ENCODE measurements around the gene AFAP1. TPM values are rescaled to one million over a fixed set of nuclear protein-coding genes. Genes with fewer than 3 reads are reported as not detected.
A peak's percentile ranks its signal among the peaks of the same experiment; 100 is the strongest.

Gene AFAP1
- total and polyA plus RNA-seq, 2 of the 4 experiments (the other 2 are of a cell fraction) = 48.2 to 80.9 TPM

DNA sequence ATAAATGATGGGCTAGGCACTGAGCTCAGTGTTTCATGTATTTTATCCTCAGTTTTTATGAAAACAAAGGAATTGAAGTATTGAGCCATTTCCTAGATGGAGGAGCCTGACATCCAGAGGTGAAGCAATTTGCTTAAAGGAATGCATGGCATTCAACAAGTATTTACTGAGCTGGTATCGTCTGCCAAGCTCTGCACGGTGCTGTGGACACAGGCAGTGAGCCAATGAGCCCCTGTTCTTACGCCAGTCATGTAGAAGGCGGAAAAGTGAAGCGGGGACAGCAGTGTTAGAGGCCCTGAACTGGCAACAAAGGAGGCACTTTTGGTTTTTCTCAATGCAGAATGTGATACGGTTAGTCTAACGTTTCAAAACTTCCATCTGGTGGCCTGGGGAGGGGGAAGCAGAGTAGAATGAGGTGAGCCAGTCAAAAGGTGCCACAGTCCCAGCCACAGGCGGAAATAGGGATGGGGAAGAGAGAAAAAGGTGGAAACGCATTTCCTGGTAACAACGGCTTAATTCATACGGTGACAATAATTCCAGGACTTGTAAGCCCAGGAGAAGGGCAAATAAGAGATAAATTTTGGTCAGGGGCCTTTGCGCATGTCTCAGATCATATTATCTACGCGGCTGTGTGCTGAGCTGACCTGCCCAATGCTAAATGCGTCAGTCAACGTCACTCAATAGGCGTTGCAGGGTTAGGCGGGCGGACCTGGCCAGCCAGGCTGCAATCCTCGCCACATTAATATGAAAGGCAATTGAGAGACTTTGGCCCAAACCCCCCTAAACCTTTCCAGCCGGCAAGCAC lies 133.9 kb downstream of the AFAP1 start:
- peak overlapping the region; percentile 65 for H2BK5ac ChIP-seq (ENCODE audit: low read depth, low read length, poor library complexity, severe bottlenecking)
- peak overlapping the region; percentile 93 for H2AK5ac ChIP-seq (ENCODE audit: low read depth, low read length)
- no peaks in the 10 kb centered on the region for H3K27me3 ChIP-seq (ENCODE audit: control insufficient read depth, insufficient read depth, low read length)
- peak overlapping the region; percentile 41 for H3K9ac ChIP-seq (ENCODE audit: low read depth, low read length)
- ChIA-PET CTCF (interaction anchor here (0.6 to 1.2 kb wide), 4 partner anchors 123 to 334 kb away, joined by 3 read pairs; no protein-coding TSS in a partner anchor), POLR2A (ENCODE audit: unreplicated experiment) (no interaction called here)
- intact Hi-C loops (cut with micrococcal nuclease) = loop anchor here (2.0 kb wide), 1 partner anchor 133 kb away; the partner anchor contains the start of gene AFAP1
- H3K4ac ChIP-seq (ENCODE audit: low read depth, low read length) = peak overlapping the region; percentile 83
- peak overlapping the region; percentile 20 to 75 for H4K8ac ChIP-seq (ENCODE audit: low read depth in 2 of 2, low read length in 2 of 2)
- peaks cover 45% of the 10 kb centered on the region for H3K36me3 ChIP-seq (ENCODE audit: control insufficient read depth, insufficient read depth, low read length)
- peak overlapping the region; percentile 82 for H2BK120ac ChIP-seq (ENCODE audit: low read depth, low read length)
- H4K91ac ChIP-seq (ENCODE audit: insufficient read depth, low read depth, low read length) = peak overlapping the region; percentile 92
- 38% methylated on average over 12 of the region's 21 CpGs; no CpG with 5 or more reads in 1 of the 2 experiments for WGBS, 2 experiments (ENCODE audit: extremely low coverage in 2 of 2, insufficient read length in 1 of 2)
- H4K5ac ChIP-seq (ENCODE audit: low read depth, low read length) = peak overlapping the region; percentile 77
- peak overlapping the region; percentile 22; the same call in 2 of the 3 replicates for H2BK15ac ChIP-seq (ENCODE audit: low read depth, low read length)
- H2AK9ac ChIP-seq (replicated peaks; ENCODE audit: low read depth, low read length, poor library complexity) = peak overlapping the region; percentile 89
- no peak overlapping the region for H3K4me3 ChIP-seq (ENCODE audit: insufficient read depth, low read depth, low read length)
- in situ Hi-C loops (cut with MboI; ENCODE audit: low sequenced_read_pairs) = no loop called here
- ATAC-seq (ENCODE audit: low read depth) (peak; percentile 27), DNase-seq (peak; percentile 95)
- H3K56ac ChIP-seq (ENCODE audit: extremely low read depth, insufficient read depth, low read length) = peak overlapping the region; percentile 55
- peaks cover 22% of the 10 kb centered on the region for H3K9me1 ChIP-seq (ENCODE audit: insufficient read depth, low read length)
- dilution Hi-C loops (cut with HindIII; ENCODE audit: low sequenced_read_pairs, unreplicated experiment) = no loop called here
- H3K9me3 ChIP-seq (ENCODE audit: control insufficient read depth, insufficient read depth, low read length) = peaks cover 12% of the 10 kb centered on the region
- peak overlapping the region; percentile 46 for H2AFZ ChIP-seq (replicated peaks; ENCODE audit: low read length, poor library complexity)
- no peaks in the 10 kb centered on the region for H4K20me1 ChIP-seq (ENCODE audit: insufficient read depth, low read length)
- BruUV-seq (replicated peaks) = no TSS peak
- H3K27ac ChIP-seq (ENCODE audit: insufficient read depth, low read length) = peak overlapping the region; percentile 84
- H3K4me2 ChIP-seq (ENCODE audit: low read depth, low read length) = no peak overlapping the region; the same call in 1 of the 2 replicates
- peak overlapping the region; percentile 78 for H2BK20ac ChIP-seq (ENCODE audit: low read depth, low read length)
- H3K23ac ChIP-seq (ENCODE audit: low read depth, low read length) = peak overlapping the region; percentile 57; the same call in 1 of the 2 replicates
- peaks cover 39% of the 10 kb centered on the region for H3K4me1 ChIP-seq (ENCODE audit: control insufficient read depth, insufficient read depth, low read length)
- peak overlapping the region; percentile 68 for H3K18ac ChIP-seq (ENCODE audit: low read depth, low read length)
- peak overlapping the region; percentile 88 for H3K14ac ChIP-seq (replicated peaks; ENCODE audit: low read depth, low read length)
- H3K79me1 ChIP-seq (ENCODE audit: low read depth in 1 of 2, low read length in 2 of 2) = peaks cover 31 to 86% of the 10 kb centered on the region in 2 experiments
- TF ChIP-seq RCOR1 (IDR thresholded peaks at IDR 0.05; ENCODE audit: insufficient replicate concordance, low read length) = no peak
- peak; percentile 2; the same call in 1 of the 2 replicates for TF ChIP-seq RAD21 (IDR thresholded peaks at IDR 0.05; ENCODE audit: low read length)
- TF ChIP-seq POLR2A (IDR thresholded peaks at IDR 0.05; ENCODE audit: low read depth, low read length) = no peak
- TF ChIP-seq CHD1 (IDR thresholded peaks at IDR 0.05; ENCODE audit: low read depth, low read length) = no peak
- TF ChIP-seq RFX5 (IDR thresholded peaks at IDR 0.05; ENCODE audit: low read depth, low read length) = no peak
- TF ChIP-seq, protein P1, sequence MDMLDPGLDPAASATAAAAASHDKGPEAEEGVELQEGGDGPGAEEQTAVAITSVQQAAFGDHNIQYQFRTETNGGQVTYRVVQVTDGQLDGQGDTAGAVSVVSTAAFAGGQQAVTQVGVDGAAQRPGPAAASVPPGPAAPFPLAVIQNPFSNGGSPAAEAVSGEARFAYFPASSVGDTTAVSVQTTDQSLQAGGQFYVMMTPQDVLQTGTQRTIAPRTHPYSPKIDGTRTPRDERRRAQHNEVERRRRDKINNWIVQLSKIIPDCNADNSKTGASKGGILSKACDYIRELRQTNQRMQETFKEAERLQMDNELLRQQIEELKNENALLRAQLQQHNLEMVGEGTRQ (IDR thresholded peaks at IDR 0.05; ENCODE audit: low read depth, low read length) = no peak
- TF ChIP-seq BHLHE40 (IDR thresholded peaks at IDR 0.05; ENCODE audit: low read depth, low read length) = peak; percentile 41; the same call in 1 of the 2 replicates
- TF ChIP-seq MAFK (IDR thresholded peaks at IDR 0.05; ENCODE audit: low read depth, low read length) = no peak
- TF ChIP-seq MAZ (IDR thresholded peaks at IDR 0.05; ENCODE audit: borderline replicate concordance, low read depth, low read length) = no peak
- TF ChIP-seq, protein P2, sequence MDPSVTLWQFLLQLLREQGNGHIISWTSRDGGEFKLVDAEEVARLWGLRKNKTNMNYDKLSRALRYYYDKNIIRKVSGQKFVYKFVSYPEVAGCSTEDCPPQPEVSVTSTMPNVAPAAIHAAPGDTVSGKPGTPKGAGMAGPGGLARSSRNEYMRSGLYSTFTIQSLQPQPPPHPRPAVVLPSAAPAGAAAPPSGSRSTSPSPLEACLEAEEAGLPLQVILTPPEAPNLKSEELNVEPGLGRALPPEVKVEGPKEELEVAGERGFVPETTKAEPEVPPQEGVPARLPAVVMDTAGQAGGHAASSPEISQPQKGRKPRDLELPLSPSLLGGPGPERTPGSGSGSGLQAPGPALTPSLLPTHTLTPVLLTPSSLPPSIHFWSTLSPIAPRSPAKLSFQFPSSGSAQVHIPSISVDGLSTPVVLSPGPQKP (IDR thresholded peaks at IDR 0.05; ENCODE audit: borderline replicate concordance, low read depth, low read length) = no peak
- TF ChIP-seq FOS (IDR thresholded peaks at IDR 0.05; ENCODE audit: low read depth, low read length) = no peak
- no peak for TF ChIP-seq NFE2L2 (IDR thresholded peaks at IDR 0.05; ENCODE audit: low read depth, low read length)
- no peak for TF ChIP-seq MXI1 (IDR thresholded peaks at IDR 0.05; ENCODE audit: borderline replicate concordance, low read depth, low read length)
- TF ChIP-seq SMC3 (IDR thresholded peaks at IDR 0.05; ENCODE audit: low read depth, low read length) = no peak

Measured in IMR-90 (cell line).